HEK293 (cell line): Measurements from ENCODE around the gene ARFRP1.
"Not testable (repeated sequence)": the region's sequence is repeated elsewhere in the genome, so short reads cannot be mapped to it uniquely, and the experiment has no call there.

Source experiments
- CTCF ChIA-PET: fragments of 350-600 bp; formaldehyde crosslinking; extraction: SDS; loops from one replicate; lab custom pipeline; 2021; ENCODE audit warnings: antibody characterized with exemption; lab: Yijun Ruan, JAX
- POLR2A ChIA-PET: fragments of 300-600 bp; formaldehyde crosslinking; extraction: SDS; loops from one replicate; lab custom pipeline; 2020; ENCODE audit warnings: antibody characterized with exemption, inconsistent platforms; lab: Yijun Ruan, JAX
- H3K27ac ChIP-seq: fragments of 200-500 bp; sonication (Bioruptor generic); 2 replicates; pipeline ENCODE4 v1.5.1; 2014; ENCODE audit warnings: low read depth, low read length, control low read depth, inconsistent platforms; ENCODE audit errors: extremely low read depth
- H3K36me3 ChIP-seq, 2 experiments: fragments of 200-500 bp in 1 of 2; sonication (Bioruptor generic) in 1 of 2; 1 replicate in 1 of 2; 2 replicates in 1 of 2; pipeline ENCODE4 v1.5.1; 2014 to 2017; ENCODE audit warnings: inconsistent platforms in 2 of 2, low read length in 2 of 2; ENCODE audit not compliant: control insufficient read depth in 2 of 2, insufficient read depth in 1 of 2
- H3K4me1 ChIP-seq: fragments of 200-500 bp; sonication (Bioruptor generic); 2 replicates; pipeline ENCODE4 v1.5.1; 2014; ENCODE audit warnings: mild to moderate bottlenecking, low read length, inconsistent platforms; ENCODE audit not compliant: control insufficient read depth, insufficient read depth
- H3K4me3 ChIP-seq: 2 replicates; pipeline ENCODE4 v1.5.1; 2011; ENCODE audit warnings: low read depth, mild to moderate bottlenecking, control low read depth, low read length, moderate library complexity
- H3K9me3 ChIP-seq: fragments of 200-500 bp; sonication (Bioruptor generic); 2 replicates; pipeline ENCODE4 v1.5.1; 2014; ENCODE audit warnings: low read depth, low read length, inconsistent platforms; ENCODE audit not compliant: control insufficient read depth, insufficient read depth
- FEZF1 ChIP-seq: fragments of 450-650 bp; formaldehyde crosslinking; IDR thresholded peaks from 2 replicates; pipeline ENCODE4 v1.5.1; 2016; ENCODE audit warnings: missing biosample characterization, missing genetic modification characterization
- GFI1B ChIP-seq: fragments of 450-650 bp; formaldehyde crosslinking; IDR thresholded peaks from 2 replicates; pipeline ENCODE4 v1.5.1; 2016; ENCODE audit warnings: missing biosample characterization, missing genetic modification characterization
- GLI2 ChIP-seq: fragments of 450-650 bp; formaldehyde crosslinking; IDR thresholded peaks from 2 replicates; pipeline ENCODE4; 2017; ENCODE audit warnings: missing biosample characterization, missing genetic modification characterization, low read depth, borderline replicate concordance
- HOXD13 ChIP-seq: sonication (generic); formaldehyde crosslinking; IDR thresholded peaks from 2 replicates; pipeline ENCODE4 v1.8.0; 2022; ENCODE audit warnings: missing genetic modification reagents, borderline replicate concordance
- OVOL3 ChIP-seq: fragments of 450-650 bp; formaldehyde crosslinking; IDR thresholded peaks from 2 replicates; pipeline ENCODE4 v1.5.1; 2016; ENCODE audit warnings: missing biosample characterization, missing genetic modification characterization
- SETDB1 ChIP-seq: IDR thresholded peaks from one replicate; pipeline ENCODE4 v1.6.1; 2017; ENCODE audit warnings: mild to moderate bottlenecking, low read length, moderate library complexity, mixed read lengths; ENCODE audit not compliant: insufficient read length
- ZBTB1 ChIP-seq: fragments of 450-650 bp; formaldehyde crosslinking; IDR thresholded peaks from 2 replicates; pipeline ENCODE4 v1.5.1; 2016; ENCODE audit warnings: missing biosample characterization, missing genetic modification characterization
- ZFP3 ChIP-seq: fragments of 450-650 bp; formaldehyde crosslinking; IDR thresholded peaks from 2 replicates; pipeline ENCODE4 v1.5.1; 2016; ENCODE audit warnings: low read depth, missing biosample characterization, missing genetic modification characterization
- ZFP41 ChIP-seq: fragments of 450-650 bp; formaldehyde crosslinking; IDR thresholded peaks from 2 replicates; pipeline ENCODE4 v1.5.1; 2016; ENCODE audit warnings: missing biosample characterization, missing genetic modification characterization, borderline replicate concordance
- ZNF223 ChIP-seq: fragments of 450-650 bp; formaldehyde crosslinking; IDR thresholded peaks from 2 replicates; pipeline ENCODE4 v1.5.1; 2016; ENCODE audit warnings: missing biosample characterization, missing genetic modification characterization
- ZNF274 ChIP-seq, 2 experiments: fragments of 200-500 bp in 1 of 2; fragments of 450-650 bp in 1 of 2; sonication (Bioruptor generic) in 1 of 2; formaldehyde crosslinking in 1 of 2; IDR thresholded peaks; 2 replicates each; pipeline versions ENCODE4 v1.5.1 to v1.6.1; 2014 to 2016; ENCODE audit warnings: borderline replicate concordance in 1 of 2, inconsistent platforms in 1 of 2, low read length in 1 of 2, missing biosample characterization in 1 of 2, missing genetic modification characterization in 1 of 2
- ZNF354C ChIP-seq: fragments of 450-650 bp; formaldehyde crosslinking; IDR thresholded peaks from 2 replicates; pipeline ENCODE4 v1.5.1; 2016; ENCODE audit warnings: missing biosample characterization, missing genetic modification characterization, low read depth, borderline replicate concordance
- ZNF558 ChIP-seq: fragments of 450-650 bp; formaldehyde crosslinking; IDR thresholded peaks from 2 replicates; pipeline ENCODE4 v1.5.1; 2016; ENCODE audit warnings: missing biosample characterization, missing genetic modification characterization
- ZNF596 ChIP-seq: fragments of 450-650 bp; IDR thresholded peaks from 2 replicates; pipeline ENCODE4 v1.5.0; 2018; ENCODE audit warnings: missing biosample characterization, mild to moderate bottlenecking, missing genetic modification characterization, moderate library complexity
- ZNF623 ChIP-seq: fragments of 450-650 bp; formaldehyde crosslinking; IDR thresholded peaks from 2 replicates; pipeline ENCODE4 v1.5.1; 2016; ENCODE audit warnings: missing biosample characterization, missing genetic modification characterization
- ZNF664 ChIP-seq: fragments of 450-650 bp; formaldehyde crosslinking; IDR thresholded peaks from 2 replicates; pipeline ENCODE4 v1.5.1; 2016; ENCODE audit warnings: missing biosample characterization, missing genetic modification characterization
- ZNF785 ChIP-seq: fragments of 450-650 bp; formaldehyde crosslinking; IDR thresholded peaks from 2 replicates; pipeline ENCODE4 v1.5.1; 2016; ENCODE audit warnings: missing biosample characterization, missing genetic modification characterization
- ZNF830 ChIP-seq: fragments of 450-650 bp; IDR thresholded peaks from 2 replicates; pipeline ENCODE4 v1.5.0; 2018; ENCODE audit warnings: missing biosample characterization, missing genetic modification characterization, low read depth, mild to moderate bottlenecking, moderate library complexity
- ZSCAN4 ChIP-seq: fragments of 450-650 bp; formaldehyde crosslinking; IDR thresholded peaks from 2 replicates; pipeline ENCODE4 v1.5.1; 2017; ENCODE audit warnings: missing biosample characterization, missing genetic modification characterization
- ZXDB ChIP-seq: fragments of 450-650 bp; formaldehyde crosslinking; IDR thresholded peaks from 2 replicates; pipeline ENCODE4 v1.5.1; 2016; ENCODE audit warnings: missing biosample characterization, missing genetic modification characterization
- TF ChIP-seq, protein P1 (sequence below): fragments of 450-650 bp; formaldehyde crosslinking; IDR thresholded peaks from 2 replicates; pipeline ENCODE4 v1.5.1; 2016; ENCODE audit warnings: missing biosample characterization, missing genetic modification characterization
- TF ChIP-seq, protein P2 (sequence below): fragments of 450-650 bp; formaldehyde crosslinking; IDR thresholded peaks from 2 replicates; pipeline ENCODE4 v1.5.1; 2016; ENCODE audit warnings: missing biosample characterization, missing genetic modification characterization

The ARFRP1 gene

GRCh38 chr20:63660622-63661021, 47.2 kb downstream of the ARFRP1 start:
- no peaks in the 10 kb centered on the region for H3K4me1 ChIP-seq
- no peak overlapping the region for H3K4me3 ChIP-seq
- no peaks in the 10 kb centered on the region for H3K9me3 ChIP-seq
- ChIA-PET CTCF (no interaction called here), POLR2A (no interaction called here)
- H3K36me3 ChIP-seq, result peaks cover 0 to 54% of the 10 kb centered on the region in 2 experiments; a peak in 1 of 3 replicates
- H3K27ac ChIP-seq, result no peak overlapping the region
- TF ChIP-seq ZXDB (tag by site-specific recombination) (no peak), ZFP3 (tag by site-specific recombination) (no peak), ZSCAN4 (no peak), GFI1B (no peak), ZFP41 (no peak), ZNF830 (tag by site-specific recombination) (no peak), FEZF1 (tag by site-specific recombination) (no peak)
- TF ChIP-seq, protein P1, sequence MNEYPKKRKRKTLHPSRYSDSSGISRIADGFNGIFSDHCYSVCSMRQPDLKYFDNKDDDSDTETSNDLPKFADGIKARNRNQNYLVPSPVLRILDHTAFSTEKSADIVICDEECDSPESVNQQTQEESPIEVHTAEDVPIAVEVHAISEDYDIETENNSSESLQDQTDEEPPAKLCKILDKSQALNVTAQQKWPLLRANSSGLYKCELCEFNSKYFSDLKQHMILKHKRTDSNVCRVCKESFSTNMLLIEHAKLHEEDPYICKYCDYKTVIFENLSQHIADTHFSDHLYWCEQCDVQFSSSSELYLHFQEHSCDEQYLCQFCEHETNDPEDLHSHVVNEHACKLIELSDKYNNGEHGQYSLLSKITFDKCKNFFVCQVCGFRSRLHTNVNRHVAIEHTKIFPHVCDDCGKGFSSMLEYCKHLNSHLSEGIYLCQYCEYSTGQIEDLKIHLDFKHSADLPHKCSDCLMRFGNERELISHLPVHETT (tag by site-specific recombination), result no peak
- TF ChIP-seq, protein P2, sequence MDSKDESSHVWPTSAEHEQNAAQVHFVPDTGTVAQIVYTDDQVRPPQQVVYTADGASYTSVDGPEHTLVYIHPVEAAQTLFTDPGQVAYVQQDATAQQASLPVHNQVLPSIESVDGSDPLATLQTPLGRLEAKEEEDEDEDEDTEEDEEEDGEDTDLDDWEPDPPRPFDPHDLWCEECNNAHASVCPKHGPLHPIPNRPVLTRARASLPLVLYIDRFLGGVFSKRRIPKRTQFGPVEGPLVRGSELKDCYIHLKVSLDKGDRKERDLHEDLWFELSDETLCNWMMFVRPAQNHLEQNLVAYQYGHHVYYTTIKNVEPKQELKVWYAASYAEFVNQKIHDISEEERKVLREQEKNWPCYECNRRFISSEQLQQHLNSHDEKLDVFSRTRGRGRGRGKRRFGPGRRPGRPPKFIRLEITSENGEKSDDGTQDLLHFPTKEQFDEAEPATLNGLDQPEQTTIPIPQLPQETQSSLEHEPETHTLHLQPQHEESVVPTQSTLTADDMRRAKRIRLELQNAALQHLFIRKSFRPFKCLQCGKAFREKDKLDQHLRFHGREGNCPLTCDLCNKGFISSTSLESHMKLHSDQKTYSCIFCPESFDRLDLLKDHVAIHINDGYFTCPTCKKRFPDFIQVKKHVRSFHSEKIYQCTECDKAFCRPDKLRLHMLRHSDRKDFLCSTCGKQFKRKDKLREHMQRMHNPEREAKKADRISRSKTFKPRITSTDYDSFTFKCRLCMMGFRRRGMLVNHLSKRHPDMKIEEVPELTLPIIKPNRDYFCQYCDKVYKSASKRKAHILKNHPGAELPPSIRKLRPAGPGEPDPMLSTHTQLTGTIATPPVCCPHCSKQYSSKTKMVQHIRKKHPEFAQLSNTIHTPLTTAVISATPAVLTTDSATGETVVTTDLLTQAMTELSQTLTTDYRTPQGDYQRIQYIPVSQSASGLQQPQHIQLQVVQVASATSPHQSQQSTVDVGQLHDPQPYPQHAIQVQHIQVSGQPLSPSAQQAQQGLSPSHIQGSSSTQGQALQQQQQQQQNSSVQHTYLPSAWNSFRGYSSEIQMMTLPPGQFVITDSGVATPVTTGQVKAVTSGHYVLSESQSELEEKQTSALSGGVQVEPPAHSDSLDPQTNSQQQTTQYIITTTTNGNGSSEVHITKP (tag by site-specific recombination), result no peak

DNA sequence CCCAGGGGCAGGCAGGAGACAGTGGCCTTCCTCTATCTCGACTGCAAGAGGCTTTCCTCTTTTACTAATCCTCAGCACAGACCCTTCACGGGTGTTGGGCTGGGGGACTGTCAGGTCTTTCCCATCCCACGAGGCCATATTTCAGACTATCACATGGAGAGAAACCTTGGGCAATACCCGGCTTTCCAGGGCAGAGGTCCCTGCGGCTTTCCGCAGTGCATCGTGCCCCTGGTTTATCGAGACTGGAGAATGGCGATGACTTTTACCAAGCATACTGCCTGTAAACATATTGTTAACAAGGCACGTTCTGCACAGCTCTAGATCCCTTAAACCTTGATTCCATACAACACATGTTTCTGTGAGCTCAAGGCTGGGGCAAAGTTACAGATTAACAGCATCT, 47.6 kb downstream of the ARFRP1 start:
- POLR2A ChIA-PET, H3K4me1 ChIP-seq, CTCF ChIA-PET, H3K27ac ChIP-seq, H3K4me3 ChIP-seq, H3K9me3 ChIP-seq: not testable (repeated sequence)
- H3K36me3 ChIP-seq, result peaks cover 0 to 49% of the 10 kb centered on the region in 2 experiments; a peak in 1 of 3 replicates

GRCh38 chr20:63659370-63659769, 48.4 kb downstream of the ARFRP1 start:
- peak overlapping the region; percentile 93 for H3K4me3 ChIP-seq
- H3K9me3 ChIP-seq, result no peaks in the 10 kb centered on the region
- H3K36me3 ChIP-seq, result peaks cover 0 to 42% of the 10 kb centered on the region in 2 experiments; a peak in 1 of 3 replicates
- no peaks in the 10 kb centered on the region for H3K4me1 ChIP-seq
- CTCF ChIA-PET, result no interaction called here
- H3K27ac ChIP-seq, result no peak overlapping the region; the same call in 1 of the 2 replicates
- TF ChIP-seq ZNF785 (tag by site-specific recombination) (no peak), ZNF623 (tag by site-specific recombination) (no peak), ZNF596 (tag by site-specific recombination) (no peak), GLI2 (tag by site-specific recombination) (no peak), ZNF223 (no peak), ZNF274 (IDR thresholded peaks at IDR 0.05; ENCODE audit: low read length) (no peak), ZNF274 (tag by site-specific recombination; IDR thresholded peaks at IDR 0.05; ENCODE audit: borderline replicate concordance) (no peak), ZBTB1 (tag by site-specific recombination) (no peak), SETDB1 (no peak), ZXDB (tag by site-specific recombination) (no peak), HOXD13 (CRISPR knock-in tag) (no peak), ZNF354C (tag by site-specific recombination) (no peak), OVOL3 (tag by site-specific recombination) (no peak), ZNF558 (tag by site-specific recombination) (no peak), ZNF664 (tag by site-specific recombination) (no peak)
- POLR2A ChIA-PET, result no interaction called here
